GM18519 (cell line): Measurements from ENCODE around the gene CORO1C.
"Not testable (repeated sequence)": the region's sequence is repeated elsewhere in the genome, so short reads cannot be mapped to it uniquely, and the experiment has no call there.

Experiments
- ATAC-seq: cut with Tn5 transposase; IDR thresholded peaks from one replicate; pipeline ENCODE4 v1.9.1; 2021; ENCODE audit warnings: mild to moderate bottlenecking, moderate library complexity; ENCODE audit not compliant: unreplicated experiment, low FRiP score

The CORO1C gene

DNA sequence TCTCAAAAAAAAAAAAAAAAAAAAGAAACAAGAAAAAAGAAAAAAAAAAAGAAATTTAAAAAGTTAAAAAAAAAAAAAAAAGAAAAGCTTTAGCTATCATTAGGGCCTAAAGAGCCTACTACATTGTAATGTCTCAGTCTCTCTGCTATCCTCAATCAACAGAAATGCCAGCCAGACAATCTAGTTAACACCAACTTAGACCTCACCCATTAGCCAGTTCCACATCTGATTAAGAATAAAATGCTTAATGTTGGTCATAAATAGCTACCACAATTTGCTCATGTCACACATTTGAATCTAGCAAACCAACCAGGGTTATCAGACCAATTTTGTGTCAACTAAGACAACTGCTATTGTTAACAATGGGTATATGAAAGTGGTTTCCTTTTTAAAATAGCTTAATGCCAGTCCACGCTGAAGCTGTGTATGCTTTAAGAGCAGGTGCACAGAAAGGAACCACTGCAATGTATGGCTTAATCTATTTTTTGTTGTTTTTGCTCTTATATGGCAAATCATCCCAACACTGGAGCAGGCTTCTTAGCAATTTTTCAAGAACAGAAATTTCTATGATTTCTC, 52.1 kb downstream of the CORO1C start:
- no peak for ATAC-seq

DNA sequence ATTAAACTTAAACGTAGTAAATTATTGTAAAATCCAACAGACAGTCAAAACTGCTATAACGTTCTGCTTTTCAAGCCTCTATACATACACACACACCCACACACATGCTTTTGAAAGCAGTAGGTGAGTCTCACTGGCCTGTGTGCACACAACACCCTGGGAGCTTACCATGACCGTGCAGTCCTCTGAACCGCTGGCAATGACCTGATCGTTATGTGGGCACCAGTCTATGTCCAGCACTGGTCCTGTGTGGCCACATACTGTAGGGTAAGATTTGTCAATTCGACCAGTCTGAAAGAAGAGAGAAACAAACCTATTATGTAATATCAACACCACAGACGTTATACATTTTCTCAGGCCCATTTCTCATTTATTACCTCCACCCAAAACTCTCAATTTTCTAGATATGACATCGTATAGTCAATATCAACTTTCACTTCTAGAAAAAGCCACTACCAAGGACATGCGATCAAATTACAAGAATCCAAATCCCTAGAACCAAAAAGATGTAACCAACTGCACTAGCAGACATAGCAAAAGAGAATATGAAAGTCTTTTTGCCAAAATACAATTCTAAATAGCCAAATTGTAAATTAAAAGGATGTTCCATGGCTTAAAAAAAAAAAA, 53.1 kb downstream of the CORO1C start:
- no peak for ATAC-seq

DNA sequence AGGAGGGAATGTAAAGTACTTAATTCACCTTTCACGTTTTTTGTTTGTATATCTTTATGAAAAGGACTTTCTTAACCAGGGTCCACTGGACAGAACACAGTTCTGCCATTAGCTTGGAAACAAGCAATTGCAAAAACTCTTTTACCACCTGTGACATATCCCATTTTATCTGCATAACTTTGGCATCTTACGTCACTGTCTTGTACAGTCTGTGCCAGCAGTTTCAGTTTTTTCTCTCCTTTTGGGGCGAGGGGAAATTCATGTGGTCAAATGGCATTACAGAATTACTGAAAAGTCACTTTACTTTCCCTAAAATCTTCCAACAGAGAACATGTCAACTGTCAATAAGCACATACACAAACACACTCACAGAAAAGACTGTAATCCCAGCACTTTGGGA, 53.9 kb downstream of the CORO1C start:
- no peak for ATAC-seq

DNA sequence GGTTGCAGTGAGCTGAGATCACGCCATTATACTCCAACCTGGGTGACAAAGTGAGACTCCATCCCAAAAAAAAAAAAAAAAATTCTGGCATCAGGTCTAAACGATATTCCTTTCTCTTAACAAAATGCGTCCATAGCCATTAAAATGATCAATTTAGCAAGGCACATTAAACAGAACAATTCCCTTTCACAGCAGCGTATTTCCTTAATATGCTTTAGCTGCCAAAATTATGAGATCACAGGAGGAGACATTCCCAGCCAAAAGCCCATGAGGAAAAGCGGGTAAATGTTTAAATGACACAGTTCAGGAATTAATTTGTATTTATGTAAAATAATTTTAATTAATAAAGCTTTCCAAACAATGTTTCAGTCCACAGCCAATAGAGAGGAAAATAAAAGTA, 54.6 kb downstream of the CORO1C start:
- no peak for ATAC-seq

DNA sequence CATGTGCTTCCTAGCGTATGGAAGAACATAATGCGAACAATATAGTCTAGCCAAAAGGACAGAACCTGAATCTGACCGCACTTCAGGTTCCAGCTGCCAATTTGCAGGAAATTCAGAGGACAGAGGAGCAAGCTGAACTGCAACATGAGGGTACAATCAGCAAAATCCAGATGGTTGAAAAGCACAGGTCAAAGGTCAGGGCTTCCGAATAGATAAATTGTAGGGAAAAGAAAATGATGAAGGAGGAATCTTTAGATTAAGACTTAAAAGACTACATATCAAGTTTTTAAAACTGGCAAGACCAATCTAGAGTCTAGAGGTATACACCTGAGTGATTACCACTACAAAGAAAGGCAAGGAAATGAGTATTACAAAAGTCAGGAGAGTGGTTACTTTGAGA, 55.5 kb downstream of the CORO1C start:
- no peak for ATAC-seq

DNA sequence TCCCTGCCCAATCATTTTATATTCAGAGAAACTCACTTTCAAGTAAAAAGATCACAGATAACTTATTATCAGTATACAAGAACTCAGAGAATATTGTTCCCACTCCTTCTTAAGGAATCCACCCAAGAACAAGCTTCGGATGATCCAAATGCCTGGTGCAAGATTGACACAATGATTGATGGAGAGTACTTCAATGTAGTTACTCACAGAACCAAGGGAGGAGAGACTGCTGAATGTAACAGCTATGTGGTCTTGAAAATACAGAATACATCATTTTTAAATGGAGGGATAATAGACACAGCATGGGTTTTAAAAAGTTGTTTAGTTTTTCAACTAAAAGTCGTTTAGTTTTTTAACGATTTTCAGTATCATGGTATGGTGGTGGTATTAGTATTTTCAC, 59.3 kb downstream of the CORO1C start:
- no peak for ATAC-seq

DNA sequence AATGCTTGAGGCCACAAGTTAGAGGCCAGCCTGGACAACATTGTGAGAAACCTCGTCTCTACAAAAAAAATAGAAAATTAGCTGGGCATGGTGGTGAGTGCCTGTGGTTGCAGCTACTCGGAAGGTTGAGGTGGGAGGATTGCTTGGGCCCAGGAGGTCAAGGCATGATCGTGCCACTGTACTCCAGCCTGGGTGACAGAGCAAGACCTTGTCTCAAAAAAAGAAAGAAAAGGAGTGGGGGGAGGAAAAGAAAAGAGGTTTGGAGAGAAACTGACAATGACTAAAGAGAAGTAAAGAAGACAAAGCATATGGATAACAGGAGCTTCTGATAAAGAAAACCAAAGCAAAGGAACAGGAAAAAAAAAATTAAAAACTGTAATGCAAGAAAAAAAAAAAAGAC, 60.2 kb downstream of the CORO1C start:
- no peak for ATAC-seq

DNA sequence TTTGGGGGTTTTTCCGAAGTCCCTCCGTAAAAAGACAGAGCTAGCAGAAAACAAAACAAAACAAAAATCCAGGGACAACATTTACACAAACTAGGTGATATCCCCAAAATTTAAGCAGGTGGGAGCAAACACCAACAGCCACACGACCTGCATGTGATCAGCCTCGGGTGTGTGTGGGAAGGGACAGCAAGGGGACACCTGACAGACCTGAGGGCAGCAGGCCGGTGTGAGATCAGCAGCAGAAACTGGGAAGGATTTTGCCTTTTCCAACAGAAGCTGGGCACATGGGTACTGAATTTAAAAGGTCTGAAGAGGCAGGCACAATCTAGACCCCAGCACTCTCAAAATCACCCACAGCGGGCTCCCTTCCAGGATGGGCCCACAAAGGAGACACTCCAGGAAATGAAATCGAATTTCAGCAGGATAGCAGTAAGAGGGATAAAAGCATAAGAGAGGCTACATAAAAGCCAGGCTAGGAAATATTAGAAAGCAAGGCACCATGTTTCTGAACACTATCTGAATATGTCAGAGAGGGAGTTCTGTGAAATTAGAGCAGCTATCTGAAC, 61.2 kb downstream of the CORO1C start:
- no peak for ATAC-seq

DNA sequence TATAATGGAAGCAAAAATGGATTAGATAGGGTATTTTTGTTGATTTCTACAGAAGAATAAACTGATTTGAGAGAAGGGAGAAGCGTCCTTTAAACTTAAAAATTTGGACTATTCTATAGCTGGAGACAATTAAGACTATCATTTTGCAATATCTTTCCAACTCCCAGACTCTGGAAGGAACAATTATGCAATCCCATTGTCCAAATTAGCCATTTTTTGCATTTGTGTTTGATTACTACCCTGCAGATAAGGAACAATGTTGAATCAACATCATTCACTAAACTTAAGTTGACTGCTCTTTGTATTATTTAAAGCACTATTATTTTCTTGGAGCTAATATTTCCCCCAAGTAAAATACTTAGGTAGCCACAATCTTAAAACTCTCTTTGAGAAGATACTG, 62.8 kb downstream of the CORO1C start:
- ATAC-seq, result no peak

DNA sequence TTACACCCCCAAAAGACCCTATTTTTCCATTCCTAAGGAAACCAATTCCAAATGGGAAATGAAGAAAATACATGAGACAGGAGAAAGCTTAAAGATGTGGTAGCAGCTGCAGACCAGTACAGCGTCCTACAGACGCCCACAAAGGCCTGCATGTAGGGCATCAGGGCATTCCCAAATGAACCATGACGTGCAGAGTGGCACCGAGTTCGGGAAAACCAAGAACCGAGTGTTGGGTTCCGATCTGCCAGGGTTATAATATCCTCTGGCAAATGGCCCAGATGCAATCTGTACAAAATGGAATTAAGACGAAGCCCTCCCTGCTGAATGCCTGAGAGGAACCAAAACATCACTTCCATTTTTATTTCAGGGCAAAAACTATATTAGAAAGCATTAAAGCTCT, 63.3 kb downstream of the CORO1C start:
- ATAC-seq, result no peak

DNA sequence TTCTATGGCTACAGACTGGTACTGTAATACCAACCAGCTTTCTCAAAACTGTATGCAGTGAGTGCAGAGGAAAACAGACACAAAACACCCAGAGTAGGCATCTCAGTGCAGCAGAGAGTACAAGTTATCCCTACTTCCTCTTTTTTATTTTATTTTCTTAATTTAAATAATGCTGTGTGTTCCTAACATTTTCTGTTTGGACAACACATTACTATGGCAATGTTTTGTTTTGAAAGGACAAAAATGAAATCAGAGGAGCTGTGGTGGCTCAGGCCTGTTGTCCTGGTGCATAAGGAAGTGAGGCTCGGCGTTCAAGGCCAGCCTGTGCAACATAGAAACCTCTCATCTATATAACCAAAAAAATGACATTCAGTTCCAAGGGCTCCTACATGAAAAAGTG, 64.0 kb downstream of the CORO1C start:
- ATAC-seq, result no peak

DNA sequence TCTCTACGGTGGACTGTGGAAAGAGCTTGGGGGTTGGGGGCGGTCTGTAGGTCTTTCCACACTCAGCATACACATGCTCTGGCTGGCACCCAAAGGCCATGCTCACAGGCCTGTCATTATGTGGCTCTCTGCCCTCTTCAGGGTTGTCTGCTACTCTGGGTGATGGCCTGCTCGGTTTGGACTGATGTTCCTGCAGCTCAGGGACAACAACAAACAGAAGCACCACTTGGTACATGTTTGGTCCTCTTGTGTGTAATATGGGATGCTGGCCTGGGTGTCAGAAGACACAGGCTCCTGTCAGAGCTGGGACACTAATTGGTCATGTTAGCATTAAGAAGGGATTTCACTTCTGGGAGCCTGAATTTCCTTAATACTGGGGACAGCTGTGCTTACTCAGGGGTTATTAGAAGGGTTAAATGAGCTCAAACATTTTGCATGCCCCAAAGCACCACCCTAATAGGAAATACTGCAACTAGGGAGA, 64.9 kb downstream of the CORO1C start:
- no peak for ATAC-seq

DNA sequence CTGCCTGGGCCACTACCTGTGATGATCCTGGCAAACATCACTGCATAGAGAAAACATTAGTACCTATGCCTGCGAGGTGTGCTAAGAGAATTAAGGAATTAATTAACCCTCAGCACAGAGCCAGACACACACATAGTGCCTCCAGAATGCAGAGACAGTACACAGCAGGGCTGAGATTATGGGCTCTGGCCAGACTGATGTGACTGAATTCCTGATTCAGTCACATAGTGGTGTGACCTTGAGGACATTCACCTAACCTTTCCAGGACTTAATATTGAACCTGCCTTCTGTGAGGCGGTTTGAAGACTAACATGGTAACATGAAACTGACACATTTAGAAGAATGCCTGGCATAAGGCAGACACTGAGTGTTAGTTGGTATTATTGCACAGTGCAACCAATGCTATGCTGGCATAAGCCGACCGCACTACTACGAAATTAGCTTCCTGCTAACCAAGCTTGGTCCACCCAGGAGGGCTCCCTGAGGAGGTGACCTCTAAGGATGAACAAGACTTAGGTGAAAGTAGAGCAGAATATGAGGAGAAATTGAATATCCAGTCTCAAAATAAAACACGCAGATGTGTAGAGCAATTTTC, 65.6 kb downstream of the CORO1C start:
- ATAC-seq, result no peak

DNA sequence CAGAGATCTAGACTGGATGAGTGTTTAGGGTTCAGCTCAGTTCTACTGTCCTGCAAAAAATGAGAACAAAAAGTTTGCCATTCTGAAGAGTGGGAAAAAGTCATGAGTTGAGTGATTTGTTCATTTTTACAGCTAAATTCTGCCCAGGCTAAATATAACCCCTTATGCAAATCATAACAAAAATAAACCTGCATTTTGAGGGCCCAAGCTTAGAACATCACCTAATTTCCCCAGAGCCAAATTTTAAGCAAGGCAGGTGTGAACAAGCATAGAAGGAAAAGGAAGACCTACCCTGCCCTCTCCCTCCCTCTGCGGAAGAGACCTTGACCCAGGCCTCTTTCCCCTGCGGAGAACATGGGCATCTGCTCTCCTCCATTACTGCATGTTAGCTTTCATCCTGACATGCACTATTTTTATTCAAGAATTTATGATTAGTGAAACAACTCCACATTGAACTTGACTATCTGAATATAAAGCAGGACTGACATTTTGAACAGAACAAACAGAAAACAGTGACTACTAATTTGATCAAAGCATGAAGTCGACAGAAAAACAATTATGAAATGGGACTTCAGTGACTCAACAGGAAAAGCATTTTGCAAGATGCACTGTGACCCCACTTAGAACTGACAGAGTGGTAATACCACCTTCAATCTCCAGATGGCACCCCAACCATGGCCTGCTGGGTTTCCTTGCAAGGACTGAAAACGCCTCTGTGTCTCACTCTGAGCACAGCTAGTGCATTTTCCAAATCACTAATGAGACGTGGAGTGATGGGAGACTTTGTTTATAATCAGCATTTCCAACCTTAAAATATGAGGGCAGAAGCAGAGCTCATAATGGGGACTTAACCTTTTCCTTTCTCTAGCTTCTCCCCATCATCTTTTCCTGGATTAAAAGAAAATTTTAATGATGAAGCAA, 66.7 kb downstream of the CORO1C start:
- peak; percentile 38 for ATAC-seq

DNA sequence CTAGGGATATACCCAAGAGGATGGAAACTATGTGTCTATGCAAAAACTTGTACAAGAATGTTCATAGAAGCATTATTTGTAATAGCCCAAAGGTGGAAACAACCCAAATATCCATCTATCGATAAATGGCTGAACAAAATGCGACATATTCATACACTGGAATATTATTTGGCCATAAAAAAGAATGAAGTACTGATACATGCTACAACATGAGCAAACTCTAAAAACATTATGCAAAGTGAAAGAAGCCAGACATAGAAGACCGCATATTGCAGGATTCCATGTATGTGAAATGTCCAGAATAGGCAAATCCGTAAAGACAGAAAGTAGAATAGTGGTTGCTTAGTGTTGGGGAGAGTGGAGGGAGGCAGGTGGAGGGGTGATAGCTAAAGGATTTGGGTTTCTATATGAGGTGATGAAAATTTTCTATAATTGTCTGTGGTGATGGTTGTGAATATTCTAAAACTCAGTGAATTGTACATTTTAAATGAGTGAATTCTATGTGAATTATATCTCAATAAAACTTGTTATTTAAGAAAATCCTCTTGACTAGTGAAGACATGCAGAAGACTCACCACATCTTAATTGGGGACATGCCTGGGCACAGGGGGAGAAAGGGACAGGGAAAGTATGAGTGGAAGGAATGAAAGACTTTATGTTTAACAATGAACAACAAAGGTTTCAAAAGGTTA, 67.8 kb downstream of the CORO1C start:
- ATAC-seq, result no peak

DNA sequence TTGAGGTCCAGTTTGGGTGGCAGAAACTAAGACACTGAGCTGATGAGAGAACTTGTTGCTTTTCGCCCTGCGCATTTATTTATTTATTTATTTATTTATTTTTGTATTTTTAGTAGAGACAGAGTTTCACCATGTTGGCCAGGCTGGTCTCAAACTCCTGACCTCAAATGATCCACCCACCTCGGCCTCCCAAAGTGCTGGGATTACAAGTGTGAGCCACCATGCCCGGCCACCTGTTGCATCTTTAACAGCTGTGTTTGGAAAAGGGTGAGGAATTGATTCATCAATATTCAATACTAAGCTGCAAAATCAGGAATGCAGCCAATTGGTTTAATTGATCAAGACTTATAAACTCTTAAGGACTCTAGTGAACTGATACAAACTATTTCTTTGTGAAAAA, 73.2 kb downstream of the CORO1C start:
- ATAC-seq, result not testable (repeated sequence)

DNA sequence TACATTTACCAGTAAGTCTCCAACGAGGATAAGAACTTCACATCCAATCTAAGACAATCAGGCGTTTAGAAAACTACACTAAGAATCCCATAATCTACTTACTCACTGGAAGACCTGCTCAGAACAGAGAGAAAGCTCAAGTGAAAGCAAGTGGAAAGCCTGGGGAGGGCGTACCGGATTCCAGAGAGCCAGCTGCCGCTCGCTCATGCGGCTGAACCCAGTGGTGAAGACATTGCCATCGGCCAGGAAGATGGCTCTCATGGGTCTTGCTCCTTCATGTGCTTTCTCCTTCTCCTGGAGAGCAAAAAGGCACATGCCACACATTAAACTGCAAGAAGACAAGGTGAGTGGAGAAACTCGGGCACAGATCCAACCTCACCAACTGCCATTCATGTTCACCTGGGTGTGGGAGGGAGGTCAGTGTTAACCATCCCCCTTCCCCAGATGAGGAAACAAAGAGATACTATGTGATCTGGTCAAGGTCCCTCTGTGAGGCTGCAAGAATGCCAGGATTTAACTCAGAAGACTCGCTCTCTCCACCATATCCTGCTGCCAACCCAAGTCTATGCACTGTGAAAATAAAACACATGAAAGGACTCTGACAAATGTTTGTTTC, 74.1 kb downstream of the CORO1C start:
- ATAC-seq, result no peak

DNA sequence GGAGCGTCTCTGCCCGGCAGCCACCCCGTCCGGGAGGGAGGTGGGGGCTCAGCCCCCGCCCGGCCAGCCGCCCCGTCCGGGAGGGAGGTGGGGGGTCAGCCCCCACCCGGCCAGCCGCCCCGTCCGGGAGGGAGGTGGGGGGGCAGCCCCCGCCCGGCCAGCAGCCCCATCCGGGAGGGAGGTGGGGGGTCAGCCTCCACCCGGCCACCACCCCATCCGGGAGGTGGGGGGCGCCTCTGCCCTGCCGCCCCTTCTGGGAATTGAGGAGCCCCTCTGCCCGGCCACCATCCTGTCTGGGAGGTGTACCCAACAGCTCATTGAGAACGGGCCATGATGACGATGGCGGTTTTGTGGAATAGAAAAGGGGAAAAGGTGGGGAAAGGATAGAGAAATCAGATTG, 75.1 kb downstream of the CORO1C start:
- not testable (repeated sequence) for ATAC-seq

DNA sequence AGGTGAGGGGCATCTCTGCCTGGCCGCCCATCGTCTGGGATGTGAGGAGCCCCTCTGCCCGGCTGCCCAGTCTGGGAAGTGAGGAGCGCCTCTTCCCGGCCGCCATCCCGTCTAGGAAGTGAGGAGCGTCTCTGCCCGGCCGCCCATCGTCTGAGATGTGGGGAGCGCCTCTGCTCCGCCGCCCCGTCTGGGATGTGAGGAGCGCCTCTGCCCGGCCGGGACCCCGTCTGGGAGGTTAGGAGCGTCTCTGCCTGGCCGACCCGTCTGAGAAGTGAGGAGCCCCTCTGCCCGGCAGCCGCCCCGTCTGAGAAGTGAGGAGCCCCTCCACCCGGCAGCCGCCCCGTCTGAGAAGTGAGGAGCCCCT, 75.5 kb downstream of the CORO1C start:
- not testable (repeated sequence) for ATAC-seq

DNA sequence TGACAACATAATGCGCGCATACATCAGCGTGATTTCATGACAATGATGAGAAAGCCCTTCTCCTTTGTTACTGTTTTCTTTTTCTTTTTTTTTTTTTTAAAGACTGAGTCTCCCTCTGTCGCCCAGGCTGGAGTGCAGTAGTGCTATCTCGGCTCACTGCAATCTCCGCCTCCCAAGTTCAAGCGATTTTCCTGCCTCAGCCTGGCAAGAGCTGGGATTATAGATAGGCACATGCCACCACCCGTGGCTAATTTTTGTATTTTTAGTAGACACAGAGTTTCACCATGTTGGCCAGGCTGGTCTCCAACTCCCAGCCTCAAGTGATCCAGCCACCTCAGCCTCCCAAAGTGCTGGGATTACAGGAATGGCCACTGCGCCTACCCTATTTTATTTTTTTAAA, 76.7 kb downstream of the CORO1C start:
- not testable (repeated sequence) for ATAC-seq
